DND-41 (cell line): ENCODE measurements around the gene PSMG1.

Source experiments
- ATAC-seq: fragments of 200-7000 bp; cut with Tn5 transposase; 3 replicates; pipeline ENCODE4 v1.9.1; 2021; ENCODE audit warnings: low read depth; ENCODE audit not compliant: insufficient read depth
- DNase-seq: peaks from one replicate; pipeline ENCODE4 v3.0.0-alpha.2; 2020
- H2AFZ ChIP-seq: 2 replicates; pipeline ENCODE4 v1.6.0; 2012; ENCODE audit warnings: low read depth, low read length
- H3K27ac ChIP-seq: 2 replicates; pipeline ENCODE4 v1.5.1; 2012; ENCODE audit warnings: low read length, inconsistent platforms
- H3K27me3 ChIP-seq: fragments of 200-600 bp; sonication (generic); 2 replicates; pipeline ENCODE4 v1.6.0; 2012; ENCODE audit warnings: low read length, mild to moderate bottlenecking, inconsistent platforms; ENCODE audit not compliant: insufficient read depth, poor library complexity
- H3K36me3 ChIP-seq: 2 replicates; pipeline ENCODE4 v1.5.1; 2012; ENCODE audit warnings: low read length, inconsistent platforms; ENCODE audit not compliant: insufficient read depth
- H3K4me1 ChIP-seq: 2 replicates; pipeline ENCODE4 v1.5.1; 2012; ENCODE audit warnings: mild to moderate bottlenecking, low read length; ENCODE audit not compliant: insufficient read depth
- H3K4me2 ChIP-seq: 2 replicates; pipeline ENCODE4 v1.6.0; 2012; ENCODE audit warnings: mild to moderate bottlenecking, moderate library complexity, low read length, inconsistent platforms; ENCODE audit not compliant: insufficient read depth
- H3K4me3 ChIP-seq, 2 experiments: fragments of 200-600 bp in 1 of 2; shearing (Covaris generic) in 1 of 2; 2 replicates each; pipeline ENCODE4 v1.5.1; 2012 to 2016; ENCODE audit warnings: inconsistent platforms in 2 of 2, low read length in 2 of 2, mild to moderate bottlenecking in 2 of 2, low read depth in 1 of 2, moderate library complexity in 1 of 2
- H3K79me2 ChIP-seq: 2 replicates; pipeline ENCODE4 v1.6.0; 2012; ENCODE audit warnings: low read length, inconsistent platforms; ENCODE audit not compliant: insufficient read depth
- H3K9ac ChIP-seq: 2 replicates; pipeline ENCODE4 v1.6.0; 2012; ENCODE audit warnings: low read depth, mild to moderate bottlenecking, inconsistent platforms, low read length, moderate library complexity
- H3K9me3 ChIP-seq: 2 replicates; pipeline ENCODE4 v1.5.1; 2012; ENCODE audit warnings: low read length, moderate library complexity, mild to moderate bottlenecking, inconsistent platforms; ENCODE audit not compliant: insufficient read depth, severe bottlenecking
- H4K20me1 ChIP-seq: 2 replicates; pipeline ENCODE4 v1.6.0; 2012; ENCODE audit warnings: low read length; ENCODE audit not compliant: insufficient read depth
- CTCF ChIP-seq: IDR thresholded peaks from 2 replicates; pipeline ENCODE4 v1.5.1; 2012; ENCODE audit warnings: borderline replicate concordance, low read length, moderate library complexity, mild to moderate bottlenecking; ENCODE audit not compliant: poor library complexity, severe bottlenecking; ENCODE audit errors: extremely low read depth
- EZH2 ChIP-seq: IDR thresholded peaks from 3 replicates; pipeline ENCODE4 v1.6.1; 2012; ENCODE audit warnings: borderline replicate concordance, low read depth, mild to moderate bottlenecking, moderate library complexity, low read length, inconsistent platforms; ENCODE audit not compliant: severe bottlenecking

PSMG1 gene

GRCh38 chr21:39126486-39126806 is 56.8 kb downstream of the PSMG1 start:
- no peak for ATAC-seq
- Histone ChIP-seq H3K27ac (no peak overlapping the region), H2AFZ (no peak overlapping the region), H3K4me3 (no peak overlapping the region), H3K4me1 (peaks cover 42% of the 10 kb centered on the region), H3K36me3 (no peaks in the 10 kb centered on the region), H3K79me2 (no peaks in the 10 kb centered on the region), H3K27me3 (no peaks in the 10 kb centered on the region), H3K4me2 (no peak overlapping the region), H3K9me3 (peaks cover 19% of the 10 kb centered on the region), H3K9ac (no peak overlapping the region), H4K20me1 (no peaks in the 10 kb centered on the region)
- no peak for TF ChIP-seq EZH2
- TF ChIP-seq CTCF, result no peak
- DNase-seq, result no peak

GRCh38 chr21:39125752-39126485 is 57.3 kb downstream of the PSMG1 start:
- H3K27ac ChIP-seq, result peak overlapping the region; percentile 75
- peak; percentile 84 for DNase-seq

More at GRCh38 chr21:39125752-39126485, 57.3 kb downstream of the PSMG1 start:
- ATAC-seq, result peak; percentile 67
- no peak for TF ChIP-seq EZH2
- peak; percentile 81 for TF ChIP-seq CTCF
- H3K79me2 ChIP-seq, result no peaks in the 10 kb centered on the region
- peaks cover 48% of the 10 kb centered on the region for H3K4me1 ChIP-seq
- H4K20me1 ChIP-seq, result no peaks in the 10 kb centered on the region
- H3K27me3 ChIP-seq, result no peaks in the 10 kb centered on the region
- H3K36me3 ChIP-seq, result no peaks in the 10 kb centered on the region
- peaks cover 14% of the 10 kb centered on the region for H3K9me3 ChIP-seq
- no peak overlapping the region for H3K4me2 ChIP-seq
- H3K9ac ChIP-seq, result peak overlapping the region; percentile 4; the same call in 1 of the 2 replicates
- no peak overlapping the region for H2AFZ ChIP-seq
- no peak overlapping the region for H3K4me3 ChIP-seq
